H1 (cell line): ENCODE data around the gene SERPINB5. TPM values are rescaled to one million over a fixed set of nuclear protein-coding genes. Genes with fewer than 3 reads are reported as not detected.

Experiments used
- CTCF ChIA-PET: fragments of 300-600 bp; sonication (Branson Sonifier 250); formaldehyde crosslinking; loops from one replicate; lab custom pipeline; 2021; ENCODE audit not compliant: partially characterized antibody; lab: Charles Lee
- POLR2A ChIA-PET: fragments of 300-600 bp; sonication (Branson Sonifier 250); formaldehyde crosslinking; loops from one replicate; lab custom pipeline; 2021; ENCODE audit warnings: inconsistent platforms; ENCODE audit not compliant: partially characterized antibody; lab: Charles Lee
- DNase-seq, 2 experiments: peaks; one replicate each; pipeline versions ENCODE4 v3.0.0 to v3.0.0-alpha.2; 2010 to 2022; ENCODE audit warnings: low spot score in 2 of 2, low read depth in 1 of 2, mixed read lengths in 1 of 2
- FAIRE-seq: peaks from 2 replicates; lab custom pipeline; 2011; peaks lifted over from hg19 to GRCh38; lab: Jason Lieb, UNC
- H2AFZ ChIP-seq: 2 replicates; pipeline ENCODE4 v1.8.1; 2012; ENCODE audit warnings: low read length, inconsistent platforms
- H2AK5ac ChIP-seq: 2 replicates; pipeline ENCODE4 v1.6.1; 2013; ENCODE audit warnings: low read depth, low read length
- H2BK120ac ChIP-seq: replicated peaks from 2 replicates; pipeline ENCODE3; 2013; ENCODE audit warnings: low read depth, low read length, inconsistent platforms
- H2BK12ac ChIP-seq: 2 replicates; pipeline ENCODE4 v1.6.1; 2013; ENCODE audit warnings: low read depth, low read length
- H2BK15ac ChIP-seq: 2 replicates; pipeline ENCODE4 v1.6.1; 2013; ENCODE audit warnings: low read length
- H2BK20ac ChIP-seq: 2 replicates; pipeline ENCODE4 v1.6.1; 2013; ENCODE audit warnings: low read length
- H2BK5ac ChIP-seq: 2 replicates; pipeline ENCODE4 v1.6.1; 2013; ENCODE audit warnings: low read depth, low read length
- H3K14ac ChIP-seq: 2 replicates; pipeline ENCODE4 v1.6.1; 2013; ENCODE audit warnings: inconsistent platforms; ENCODE audit not compliant: insufficient read length
- H3K18ac ChIP-seq: 2 replicates; pipeline ENCODE4 v1.6.1; 2013; ENCODE audit warnings: low read length; ENCODE audit errors: extremely low read depth
- H3K23ac ChIP-seq: 2 replicates; pipeline ENCODE4 v1.6.1; 2013; ENCODE audit warnings: inconsistent platforms; ENCODE audit not compliant: insufficient read length
- H3K23me2 ChIP-seq: 2 replicates; pipeline ENCODE4 v1.6.1; 2013; ENCODE audit warnings: low read depth, low read length
- H3K27ac ChIP-seq: 2 replicates; pipeline ENCODE4 v1.6.1; 2011; ENCODE audit warnings: low read depth, low read length, inconsistent platforms
- H3K27me3 ChIP-seq, 4 experiments: replicated peaks in 1 of 4; 1 replicate in 1 of 4; 2 replicates in 3 of 4; pipeline versions ENCODE4 v1.6.1 to v1.8.1; 2011 to 2013; ENCODE audit warnings: low read length in 3 of 4, mild to moderate bottlenecking in 3 of 4, inconsistent platforms in 2 of 4, mixed read lengths in 2 of 4, moderate library complexity in 1 of 4; ENCODE audit not compliant: control insufficient read depth in 3 of 4, insufficient read depth in 3 of 4; ENCODE audit errors: extremely low read depth in 1 of 4
- H3K36me3 ChIP-seq, 4 experiments: 2 replicates each; pipeline versions ENCODE4 v1.6.1 to v1.8.1; 2011 to 2013; ENCODE audit warnings: mild to moderate bottlenecking in 4 of 4, low read length in 3 of 4, moderate library complexity in 2 of 4, control low read depth in 1 of 4, inconsistent platforms in 1 of 4; ENCODE audit not compliant: insufficient read depth in 4 of 4, control insufficient read depth in 2 of 4
- H3K4ac ChIP-seq: replicated peaks from 2 replicates; pipeline ENCODE3; 2013; ENCODE audit warnings: low read length, low read depth, mixed read lengths, inconsistent platforms; ENCODE audit not compliant: insufficient read length
- H3K4me1 ChIP-seq, 4 experiments: replicated peaks in 1 of 4; 1 replicate in 1 of 4; 2 replicates in 3 of 4; pipeline versions ENCODE4 v1.6.1 to v1.8.1; 2011 to 2013; ENCODE audit warnings: low read length in 3 of 4, inconsistent platforms in 2 of 4, mixed read lengths in 1 of 4; ENCODE audit not compliant: insufficient read depth in 4 of 4, control insufficient read depth in 3 of 4
- H3K4me2 ChIP-seq, 2 experiments: 2 replicates each; pipeline versions ENCODE4 v1.6.1 to v1.8.1; 2011 to 2013; ENCODE audit warnings: low read depth in 2 of 2, low read length in 2 of 2, control low read depth in 1 of 2, inconsistent platforms in 1 of 2, mild to moderate bottlenecking in 1 of 2; ENCODE audit not compliant: insufficient read depth in 1 of 2
- H3K4me3 ChIP-seq, 4 experiments: fragments of 200-600, 300-600 bp in 1 of 4; sonication (generic), shearing (Covaris generic), sonication (Bioruptor Twin) in 1 of 4; 2 replicates each; pipeline versions ENCODE4 v1.5.1 to v1.8.1; 2011 to 2016; ENCODE audit warnings: low read length in 4 of 4, low read depth in 3 of 4, control low read depth in 2 of 4, inconsistent platforms in 2 of 4, mild to moderate bottlenecking in 2 of 4, mixed read lengths in 1 of 4, moderate library complexity in 1 of 4; ENCODE audit not compliant: insufficient read depth in 2 of 4; ENCODE audit errors: extremely low read depth in 1 of 4
- H3K56ac ChIP-seq: replicated peaks from 2 replicates; pipeline ENCODE3; 2013; ENCODE audit warnings: low read depth, mild to moderate bottlenecking, mixed read lengths, low read length, inconsistent platforms; ENCODE audit not compliant: insufficient read length
- H3K79me1 ChIP-seq: 2 replicates; pipeline ENCODE4 v1.6.1; 2013; ENCODE audit warnings: low read depth, low read length, control low read depth
- H3K79me2 ChIP-seq, 2 experiments: 2 replicates each; pipeline versions ENCODE4 v1.6.1 to v1.8.1; 2012 to 2013; ENCODE audit warnings: low read length in 2 of 2, mild to moderate bottlenecking in 2 of 2, inconsistent platforms in 1 of 2; ENCODE audit not compliant: insufficient read depth in 2 of 2, control insufficient read depth in 1 of 2
- H3K9ac ChIP-seq, 4 experiments: replicated peaks in 1 of 4; 1 replicate in 1 of 4; 2 replicates in 3 of 4; pipeline versions ENCODE4 v1.6.1 to v1.8.1; 2011 to 2013; ENCODE audit warnings: low read depth in 3 of 4, low read length in 3 of 4, control low read depth in 2 of 4, mild to moderate bottlenecking in 2 of 4, moderate library complexity in 2 of 4, inconsistent platforms in 1 of 4; ENCODE audit errors: extremely low read depth in 1 of 4
- H3K9me3 ChIP-seq, 2 experiments: 2 replicates each; pipeline versions ENCODE4 v1.6.1 to v1.8.1; 2012 to 2013; ENCODE audit warnings: mild to moderate bottlenecking in 2 of 2, moderate library complexity in 2 of 2, control low read depth in 1 of 2, inconsistent platforms in 1 of 2, low read depth in 1 of 2, low read length in 1 of 2, mixed read lengths in 1 of 2; ENCODE audit not compliant: insufficient read depth in 2 of 2
- H4K20me1 ChIP-seq, 2 experiments: replicated peaks in 1 of 2; 2 replicates each; pipeline versions ENCODE3 to v1.8.1; 2011 to 2013; ENCODE audit warnings: inconsistent platforms in 2 of 2, low read length in 2 of 2, mild to moderate bottlenecking in 1 of 2; ENCODE audit not compliant: insufficient read depth in 2 of 2, control insufficient read depth in 1 of 2
- H4K5ac ChIP-seq: 2 replicates; pipeline ENCODE4 v1.6.1; 2013; ENCODE audit warnings: low read length, low read depth, mixed read lengths, inconsistent platforms; ENCODE audit not compliant: insufficient read length
- H4K8ac ChIP-seq: 2 replicates; pipeline ENCODE4 v1.8.0; 2013; ENCODE audit warnings: mild to moderate bottlenecking, moderate library complexity, low read length, inconsistent platforms; ENCODE audit not compliant: insufficient read depth; ENCODE audit errors: extremely low read depth
- H4K91ac ChIP-seq: replicated peaks from 2 replicates; pipeline ENCODE3; 2013; ENCODE audit warnings: low read length, mixed read lengths, inconsistent platforms; ENCODE audit not compliant: insufficient read length
- CTBP2 ChIP-seq: IDR thresholded peaks from 2 replicates; pipeline ENCODE4 v1.7.0; 2011; ENCODE audit warnings: borderline replicate concordance, mild to moderate bottlenecking, moderate library complexity, mixed read lengths, low read length; ENCODE audit not compliant: insufficient read depth, insufficient read length
- KDM5A ChIP-seq: fragments of 200-600 bp; IDR thresholded peaks from 2 replicates; pipeline ENCODE4 v1.7.1; 2012; ENCODE audit warnings: mild to moderate bottlenecking, low read length, inconsistent platforms, mixed read lengths
- WGBS, 2 experiments: shearing (Covaris generic) in 1 of 2; methylation state at CpG; one replicate each; pipeline versions ENCODE4 v1.1.6 to v1.1.7; 2013 to 2015; ENCODE audit warnings: low lambda C conversion rate in 2 of 2, mixed read lengths in 2 of 2, inconsistent platforms in 1 of 2, low coverage in 1 of 2, missing lambda C conversion rate in 1 of 2; ENCODE audit not compliant: insufficient replicate concordance in 2 of 2, insufficient coverage in 1 of 2, insufficient read length in 1 of 2; ENCODE audit errors: extremely low coverage in 1 of 2, missing lambda C conversion rate in 1 of 2; 5-methylcytosine and 5-hydroxymethylcytosine counted together
- polyA plus RNA-seq, 7 experiments: library from polyadenylated mRNA; depleted of rRNA in 3 of 7; stranded (reverse) in 5 of 7; unstranded in 2 of 7; fragments of >200 nt in 5 of 7; fragments of 200-250 nt in 2 of 7; gene quantifications; 1 replicate in 5 of 7; 2 replicates in 1 of 7; 4 replicates in 1 of 7; pipeline versions ENCODE4 v1.2.1 to v1.2.3, GENCODE V29; 2011 to 2013; ENCODE audit warnings: missing spikeins in 2 of 7, mixed read lengths in 2 of 7
- total RNA-seq: library from RNA; stranded (reverse); fragmentation: NEBNext Ultra II Directional; extraction: Animal tissue kit (Norgen Biotek cat#: 25700); gene quantifications from 2 replicates; pipeline ENCODE4 v1.2.1, GENCODE V29; 2021
- TF ChIP-seq, protein P1 (sequence below): IDR thresholded peaks from 2 replicates; pipeline ENCODE4 v1.6.1; 2011; ENCODE audit warnings: low read depth, mild to moderate bottlenecking, low read length; ENCODE audit not compliant: insufficient read depth

SERPINB5 gene
- total and polyA plus RNA-seq, 2 of the 8 experiments (the other 6 are each of a cell fraction or from before 2014, with no cell fraction given): 0.03 TPM; not detected in 1

DNA sequence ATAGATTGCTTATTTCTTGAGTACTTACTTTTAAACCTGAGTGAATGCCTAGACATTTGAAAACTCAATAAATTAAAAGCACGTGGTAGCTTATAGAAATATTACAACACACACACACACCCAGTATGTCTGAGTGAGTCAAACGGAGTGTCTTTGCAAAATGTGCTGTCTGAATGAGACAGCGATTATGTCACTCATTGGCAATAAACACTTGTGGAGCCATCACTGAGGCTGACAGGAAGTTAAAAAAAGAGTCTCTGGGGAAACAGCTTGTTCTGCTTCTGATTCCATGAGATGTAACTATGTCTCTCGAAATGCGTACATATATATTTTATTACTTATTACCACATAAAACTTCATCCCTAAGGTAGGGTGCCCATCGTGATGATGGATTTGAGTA, 32.2 kb upstream of the SERPINB5 start:
- Histone ChIP-seq H3K79me2 (no peaks in the 10 kb centered on the region), H2BK15ac (no peak overlapping the region), H2AFZ (no peak overlapping the region), H2BK20ac (no peak overlapping the region), H3K27me3 (no peaks in the 10 kb centered on the region), H3K23me2 (no peaks in the 10 kb centered on the region), H3K9me3 (no peaks in the 10 kb centered on the region), H2AK5ac (no peak overlapping the region), H3K4me3 (no peak overlapping the region), H3K14ac (no peak overlapping the region), H2BK120ac (no peak overlapping the region), H3K36me3 (no peaks in the 10 kb centered on the region), H2BK5ac (no peak overlapping the region), H3K18ac (no peak overlapping the region), H3K4me2 (no peak overlapping the region), H3K23ac (no peak overlapping the region), H4K91ac (no peak overlapping the region), H2BK12ac (no peak overlapping the region), H3K4me1 (no peaks in the 10 kb centered on the region), H3K27ac (no peak overlapping the region), H3K79me1 (no peaks in the 10 kb centered on the region), H4K5ac (no peak overlapping the region), H3K4ac (no peak overlapping the region), H3K9ac (no peak overlapping the region), H3K56ac (no peak overlapping the region), H4K8ac (no peak overlapping the region), H4K20me1 (peaks cover 0 to 2% of the 10 kb centered on the region in 2 experiments)
- POLR2A ChIA-PET: no interaction called here
- CTCF ChIA-PET: interaction anchor here (0.7 to 1.6 kb wide), 3 partner anchors 62 to 94 kb away, joined by 3 to 7 read pairs (median 4); no protein-coding TSS in a partner anchor
- no peak for DNase-seq
- FAIRE-seq: no peak
- 91% methylated on average over 6 of the region's 6 CpGs; no CpG with 5 or more reads in 1 of the 2 experiments for WGBS, 2 experiments
- TF ChIP-seq KDM5A (no peak), CTBP2 (no peak)
- TF ChIP-seq, protein P1, sequence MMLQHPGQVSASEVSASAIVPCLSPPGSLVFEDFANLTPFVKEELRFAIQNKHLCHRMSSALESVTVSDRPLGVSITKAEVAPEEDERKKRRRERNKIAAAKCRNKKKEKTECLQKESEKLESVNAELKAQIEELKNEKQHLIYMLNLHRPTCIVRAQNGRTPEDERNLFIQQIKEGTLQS: no peak
